8988T (cell line): ENCODE measurements around the gene SLF1.
"Not testable (repeated sequence)": the region's sequence is repeated elsewhere in the genome, so short reads cannot be mapped to it uniquely, and the experiment has no call there.

ENCODE experiments used
- DNase-seq: peaks from one replicate; pipeline ENCODE4 v3.0.0; 2011

SLF1 gene

DNA sequence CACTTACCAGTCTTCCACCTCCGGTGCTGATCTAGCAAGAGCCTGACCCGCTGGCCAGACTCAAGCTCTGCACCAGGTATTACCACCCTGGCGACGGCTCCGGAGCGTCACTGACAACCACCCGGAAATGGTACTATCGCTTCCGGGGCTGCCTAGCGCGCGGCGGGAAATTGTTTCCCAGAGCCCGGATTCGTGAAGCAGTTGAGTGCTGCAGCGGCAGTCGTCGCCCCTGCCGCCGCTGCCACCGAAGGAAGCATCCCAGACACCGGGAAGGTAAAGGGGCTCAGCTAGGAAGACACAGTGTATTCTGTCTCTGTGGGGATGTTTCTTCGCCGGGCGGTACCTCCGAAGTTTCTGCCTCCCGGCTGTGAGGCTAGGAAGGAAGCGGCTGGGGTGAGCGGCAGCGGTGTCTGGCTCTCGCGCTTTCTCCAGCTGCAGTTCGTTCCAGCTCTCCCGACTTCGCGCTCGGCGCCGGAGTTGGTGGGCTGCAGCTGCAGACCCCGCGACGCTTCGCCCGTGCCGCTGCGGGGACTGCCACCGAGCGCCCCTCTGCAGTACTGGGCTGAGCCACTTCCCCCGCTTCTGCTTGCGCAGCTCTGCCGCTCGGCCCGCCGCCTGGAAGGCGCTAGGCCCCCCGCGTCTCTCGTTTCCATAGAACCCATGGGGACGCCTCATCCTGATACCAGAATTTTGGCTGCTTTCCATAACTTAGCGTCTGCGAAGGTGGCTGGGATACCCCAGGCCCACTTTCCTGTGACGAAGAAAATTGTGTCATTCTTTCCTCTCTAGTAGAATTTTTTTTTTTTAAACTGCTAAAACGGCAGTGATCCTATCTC lies at the start of gene SLF1, which contains the start of gene KIAA0825:
TSS of gene SLF1 (plus strand) at position 177 of the 836 bp plus-strand sequence. CDS start 10,142 bp downstream, outside the sequence.
TSS of gene KIAA0825 (minus strand) at position 112 of the 836 bp plus-strand sequence. CDS start 81,478 bp downstream, outside the sequence.
- DNase-seq, result peak; percentile 40

GRCh38 chr5:94571415-94571814 lies 47.1 kb upstream of the SLF1 start:
- DNase-seq, result no peak

DNA sequence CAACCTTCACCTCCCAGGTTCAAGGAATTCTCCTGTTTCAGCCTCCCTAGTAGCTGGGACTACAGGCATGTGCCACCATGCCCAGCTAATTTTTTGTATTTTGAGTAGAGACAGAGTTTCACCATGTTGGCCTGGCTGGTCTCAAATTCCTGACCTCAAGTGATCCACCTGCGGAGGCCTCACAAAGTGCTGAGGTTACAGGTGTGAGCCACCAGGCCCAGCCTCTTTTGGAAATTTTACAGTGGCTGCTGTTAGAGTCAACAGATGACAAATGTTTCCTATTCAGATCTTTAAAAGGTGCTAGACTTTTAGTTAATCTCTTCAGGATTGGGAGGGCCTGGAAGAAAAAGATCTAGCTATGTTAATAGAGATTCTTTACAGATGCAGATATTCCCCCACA lies 45.1 kb upstream of the SLF1 start:
- DNase-seq, result not testable (repeated sequence)

GRCh38 chr5:94575196-94575595 lies 43.3 kb upstream of the SLF1 start:
- DNase-seq, result no peak

- no peak for DNase-seq
Measured at GRCh38 chr5:94577466-94578245, 40.8 kb upstream of the SLF1 start.

DNA sequence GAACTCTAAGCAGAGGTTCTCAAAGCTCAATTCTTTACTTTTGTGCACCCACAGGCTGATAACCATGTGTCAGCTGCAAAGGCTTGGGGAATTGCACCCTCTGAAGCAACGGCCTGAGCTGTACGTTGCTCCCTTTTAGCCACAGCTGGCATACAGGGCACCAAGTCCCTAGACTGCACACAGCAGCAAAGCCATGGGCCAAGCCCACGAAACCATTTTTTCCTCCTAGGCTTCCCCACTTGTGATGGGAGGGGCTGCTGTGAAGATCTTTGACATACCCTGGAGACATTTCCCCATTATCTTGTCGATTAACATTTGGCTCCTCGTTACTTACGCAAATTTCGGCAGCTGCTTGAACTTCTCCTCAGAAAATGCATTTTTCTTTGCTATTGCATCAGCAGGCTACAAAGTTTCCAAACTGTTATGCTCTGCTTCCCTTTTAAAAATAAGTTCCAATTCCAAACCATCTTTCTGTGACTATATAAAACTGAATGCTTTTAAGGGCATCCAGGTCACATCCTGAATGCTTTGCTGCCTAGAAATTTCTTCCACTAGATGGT lies 23.1 kb upstream of the SLF1 start:
- DNase-seq, result no peak

GRCh38 chr5:94613583-94613982 lies 4.9 kb upstream of the SLF1 start:
- no peak for DNase-seq

DNA sequence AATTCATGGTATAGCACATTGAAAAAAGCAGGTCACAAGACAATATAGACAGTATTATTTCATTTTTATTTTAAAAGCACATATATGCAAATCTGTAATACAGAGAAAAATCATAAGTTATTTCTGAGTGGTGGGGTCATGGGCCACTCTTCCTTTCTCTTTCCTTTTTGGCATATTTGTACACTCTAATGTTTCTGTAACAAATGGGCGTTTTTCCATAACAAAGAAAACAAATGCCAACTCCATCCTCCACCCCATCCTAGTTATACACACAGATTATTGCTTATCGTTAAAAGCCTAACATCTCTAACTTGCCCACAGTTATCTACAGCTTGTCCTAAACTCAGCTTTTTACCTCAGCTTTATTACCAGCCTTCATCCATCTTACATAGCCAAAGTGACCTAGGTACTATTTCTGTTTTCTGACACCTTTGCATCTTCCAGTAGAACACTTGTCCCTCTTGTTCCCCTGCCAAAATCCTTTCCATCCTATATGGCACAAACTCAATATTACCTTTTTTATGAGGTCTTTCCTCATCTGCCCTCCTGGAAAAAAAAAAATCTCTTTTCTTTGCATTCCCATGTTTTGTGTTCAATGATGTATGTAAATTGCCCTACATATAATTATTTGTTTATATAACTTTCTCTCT lies 4.2 kb upstream of the SLF1 start:
- DNase-seq, result no peak

DNA sequence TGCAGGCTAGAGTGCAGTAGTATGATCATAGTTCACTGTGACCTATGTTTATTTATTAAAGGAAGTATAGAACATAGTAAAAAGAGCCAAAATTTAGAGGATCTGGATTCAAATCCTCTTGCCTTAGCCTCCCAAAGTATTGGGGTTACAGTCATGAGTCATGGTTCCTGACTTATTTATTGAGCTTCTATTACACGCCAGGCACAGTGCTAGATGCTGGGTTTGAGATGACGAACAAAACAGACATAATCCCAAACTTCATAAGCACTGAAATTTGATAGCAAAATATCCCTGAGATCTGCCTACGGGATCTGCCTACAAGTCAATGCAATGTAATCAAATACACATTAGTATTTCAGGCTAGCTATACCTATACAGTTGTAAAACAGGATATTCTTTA lies 2.6 kb upstream of the SLF1 start:
- no peak for DNase-seq

- no peak for DNase-seq
Measured at GRCh38 chr5:94618029-94618492, 408 bp upstream of the SLF1 start.

- DNase-seq, result no peak
Measured at GRCh38 chr5:94620256-94620655, 1.8 kb downstream of the SLF1 start.

- DNase-seq, result no peak
Measured at GRCh38 chr5:94621763-94622162, 3.3 kb downstream of the SLF1 start.

GRCh38 chr5:94623011-94623410 lies 4.5 kb downstream of the SLF1 start:
- DNase-seq, result no peak

- no peak for DNase-seq
Measured at GRCh38 chr5:94623877-94624276, 5.4 kb downstream of the SLF1 start.

GRCh38 chr5:94627191-94627590 lies 8.7 kb downstream of the SLF1 start:
- no peak for DNase-seq

DNA sequence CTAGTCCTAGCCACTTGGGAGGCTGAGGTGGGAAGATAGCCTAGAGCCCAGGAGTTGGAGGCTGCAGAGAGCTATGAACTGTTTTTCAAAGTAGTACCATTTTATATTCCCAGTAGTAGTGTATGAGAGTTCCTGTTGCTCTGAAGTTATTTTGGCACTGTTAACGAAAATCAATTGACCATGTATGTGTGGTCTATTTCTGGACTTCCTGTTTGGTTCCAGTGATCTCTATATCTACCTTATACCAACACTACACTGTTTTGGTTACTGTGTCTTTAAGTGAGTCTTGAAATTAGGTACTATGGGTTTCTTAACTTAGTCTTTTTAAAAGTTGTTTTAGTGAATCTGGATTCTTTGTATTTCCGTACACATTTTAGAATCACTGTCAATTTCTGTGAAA lies 13.6 kb downstream of the SLF1 start:
- DNase-seq, result no peak

DNA sequence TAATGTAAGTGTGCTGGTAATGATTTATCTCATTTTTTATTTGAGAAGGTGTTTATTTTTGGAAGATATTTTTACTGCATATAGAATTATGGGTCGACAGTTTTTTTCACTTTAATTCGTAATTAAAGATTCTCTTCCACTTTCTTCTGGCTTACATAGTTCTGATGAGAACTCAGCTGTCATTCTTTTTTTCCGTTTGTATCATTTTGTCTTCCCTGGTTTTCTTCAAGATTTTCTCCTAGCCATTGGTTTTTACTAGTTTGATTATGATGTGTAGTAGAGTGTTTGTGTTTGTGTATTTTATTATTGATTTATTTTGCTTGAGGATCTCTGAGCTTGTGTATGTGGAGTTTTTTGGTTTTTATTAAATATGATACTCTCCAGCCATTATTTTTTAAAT lies 21.7 kb downstream of the SLF1 start:
- no peak for DNase-seq

GRCh38 chr5:94645053-94645452 lies 26.6 kb downstream of the SLF1 start:
- DNase-seq, result no peak

DNA sequence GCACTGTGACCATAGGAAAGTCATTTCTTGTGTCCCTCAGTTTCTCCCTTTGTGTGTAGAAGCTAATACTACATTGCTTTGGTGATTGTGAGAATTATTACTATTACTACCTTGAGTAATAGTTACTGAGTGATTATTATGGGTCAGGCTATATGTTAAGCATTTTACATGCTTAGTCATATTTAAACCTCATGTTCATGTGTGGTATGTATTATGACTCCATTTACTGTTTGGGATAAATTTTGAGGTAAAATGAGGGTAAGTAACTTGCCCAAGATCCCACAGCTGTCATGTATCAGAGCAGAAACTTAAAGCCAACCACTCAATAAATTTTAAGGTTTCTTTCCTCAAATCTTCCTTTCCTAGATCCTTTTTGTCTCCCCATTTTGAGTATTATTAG lies 28.3 kb downstream of the SLF1 start:
- DNase-seq, result no peak

GRCh38 chr5:94649874-94650273 lies 31.4 kb downstream of the SLF1 start:
- DNase-seq, result no peak

DNA sequence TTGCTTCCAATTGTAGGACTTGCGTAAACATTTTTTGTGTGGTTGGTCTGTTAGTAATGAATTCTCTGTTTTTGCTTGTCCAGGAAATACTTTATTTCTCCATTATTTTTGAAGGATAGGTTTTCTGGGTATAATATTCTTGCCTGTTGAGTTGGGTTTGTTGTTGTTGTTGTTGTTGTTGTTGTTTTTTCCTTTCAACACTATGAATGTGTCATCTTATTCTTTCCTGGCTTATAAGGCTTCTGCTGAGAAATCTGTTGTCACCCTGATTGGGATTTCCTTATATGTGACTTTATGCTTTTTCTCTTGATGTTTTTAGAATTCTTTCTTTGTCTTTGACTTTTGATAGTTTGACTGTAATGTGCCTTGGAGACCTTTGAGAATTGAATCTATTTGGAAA lies 39.8 kb downstream of the SLF1 start:
- DNase-seq, result no peak

GRCh38 chr5:94660506-94660905 lies 42.0 kb downstream of the SLF1 start:
- DNase-seq, result no peak

GRCh38 chr5:94661086-94661485 lies 42.6 kb downstream of the SLF1 start:
- no peak for DNase-seq
